ENCODE measurements around the gene C12orf60.

Gene C12orf60

GRCh38 chr12:14833336-14833735 is 29.9 kb downstream of the C12orf60 start:
- no peak for DNase-seq (ENCODE audit: low spot score)
- in situ Hi-C loops (cut with MboI; ENCODE audit: low pct_unique_long_range_greater_than_20kb, low sequenced_read_pairs, unreplicated experiment): no loop called here
- TF ChIP-seq CTCF (IDR thresholded peaks at IDR 0.05; ENCODE audit: extremely low read depth, insufficient read depth, missing control alignments): no peak

GRCh38 chr12:14833952-14834351 is 30.5 kb downstream of the C12orf60 start:
- no peak for TF ChIP-seq CTCF (IDR thresholded peaks at IDR 0.05; ENCODE audit: extremely low read depth, insufficient read depth, missing control alignments)
- no peak for DNase-seq (ENCODE audit: low spot score)
- in situ Hi-C loops (cut with MboI; ENCODE audit: low pct_unique_long_range_greater_than_20kb, low sequenced_read_pairs, unreplicated experiment): no loop called here

GRCh38 chr12:14834509-14834908 is 31.0 kb downstream of the C12orf60 start:
- no peak for DNase-seq (ENCODE audit: low spot score)
- in situ Hi-C loops (cut with MboI; ENCODE audit: low pct_unique_long_range_greater_than_20kb, low sequenced_read_pairs, unreplicated experiment): no loop called here
- TF ChIP-seq CTCF (IDR thresholded peaks at IDR 0.05; ENCODE audit: extremely low read depth, insufficient read depth, missing control alignments): no peak

GRCh38 chr12:14836336-14837210 is 33.1 kb downstream of the C12orf60 start:
- TF ChIP-seq CTCF (IDR thresholded peaks at IDR 0.05; ENCODE audit: extremely low read depth, insufficient read depth, missing control alignments): no peak
- no peak for DNase-seq (ENCODE audit: low spot score)
- in situ Hi-C loops (cut with MboI; ENCODE audit: low pct_unique_long_range_greater_than_20kb, low sequenced_read_pairs, unreplicated experiment): no loop called here

GRCh38 chr12:14839262-14839661 is 35.8 kb downstream of the C12orf60 start:
- in situ Hi-C loops (cut with MboI; ENCODE audit: low pct_unique_long_range_greater_than_20kb, low sequenced_read_pairs, unreplicated experiment): no loop called here
- no peak for DNase-seq (ENCODE audit: low spot score)
- TF ChIP-seq CTCF (IDR thresholded peaks at IDR 0.05; ENCODE audit: extremely low read depth, insufficient read depth, missing control alignments): no peak

GRCh38 chr12:14840616-14841015 is 37.1 kb downstream of the C12orf60 start:
- DNase-seq (ENCODE audit: low spot score): no peak
- in situ Hi-C loops (cut with MboI; ENCODE audit: low pct_unique_long_range_greater_than_20kb, low sequenced_read_pairs, unreplicated experiment): no loop called here
- TF ChIP-seq CTCF (IDR thresholded peaks at IDR 0.05; ENCODE audit: extremely low read depth, insufficient read depth, missing control alignments): no peak
